Gastrocnemius medialis (tissue), 4 donors: ENCODE results near the gene PI4KA. TPM values are rescaled to one million over a fixed set of nuclear protein-coding genes. Genes with fewer than 3 reads are reported as not detected.
"Not testable (repeated sequence)": the region's sequence is repeated elsewhere in the genome, so short reads cannot be mapped to it uniquely, and the experiment has no call there.

Source experiments
- ATAC-seq, 2 donors: fragments of 150-250 bp; one replicate each; pipeline ENCODE4 v1.9.1; 2016
- DNase-seq, 2 donors: peaks; one replicate each; pipeline ENCODE4 v3.0.0-alpha.2; 2019
- H3K27ac ChIP-seq, 4 donors: fragments of 200-600 bp; sonication (generic); 1 replicate in 1 of 4; 2 replicates in 3 of 4; pipeline ENCODE4 v1.5.1; 2016 to 2018; ENCODE audit warnings: mild to moderate bottlenecking in 2 of 4, moderate library complexity in 1 of 4
- H3K27me3 ChIP-seq, 3 donors: fragments of 200-600 bp; sonication (generic) in 2 of 3; 1 replicate in 1 of 3; 2 replicates in 2 of 3; pipeline versions ENCODE4 v1.5.1 to v1.6.0; 2016 to 2019; ENCODE audit warnings: mild to moderate bottlenecking in 1 of 3, moderate library complexity in 1 of 3
- H3K36me3 ChIP-seq, 2 donors: fragments of 200-600 bp; sonication (generic) in 1 of 2; one replicate each; pipeline ENCODE4 v1.5.1; 2017 to 2018
- H3K4me1 ChIP-seq, 2 donors: fragments of 200-600 bp; sonication (generic) in 1 of 2; one replicate each; pipeline ENCODE4 v1.5.1; 2016 to 2017; ENCODE audit warnings: mild to moderate bottlenecking in 2 of 2
- H3K4me3 ChIP-seq, 4 donors: fragments of 200-600 bp; sonication (generic) in 3 of 4; 1 replicate in 1 of 4; 2 replicates in 3 of 4; pipeline ENCODE4 v1.5.1; 2016 to 2019; ENCODE audit warnings: mild to moderate bottlenecking in 2 of 4
- H3K9me3 ChIP-seq, 3 donors: fragments of 200-600 bp; sonication (generic) in 2 of 3; 1 replicate in 1 of 3; 2 replicates in 2 of 3; pipeline ENCODE4 v1.5.1; 2016 to 2019
- POLR2A ChIP-seq, 2 donors: fragments of 450-650 bp; IDR thresholded peaks; one replicate each; pipeline ENCODE4 v1.6.1; 2017; ENCODE audit warnings: antibody characterized with exemption in 2 of 2, mild to moderate bottlenecking in 2 of 2, moderate library complexity in 2 of 2
- in situ Hi-C, 4 donors: fragments of 200-750 bp; cut with MboI; loops; one replicate each; pipeline versions ENCODE4 v1.15.0 to v1.8.0; 2017; ENCODE audit warnings: low sequenced_read_pairs in 4 of 4
- intact Hi-C: fragments of 100-400 bp; cut with DNase I; formaldehyde crosslinking; loops from one replicate; pipeline ENCODE4 v1.15.1; 2023; ENCODE audit warnings: low total_unique reads
- total RNA-seq, 4 donors: library from RNA; depleted of rRNA; stranded (reverse); fragments of >200 nt; gene quantifications; one replicate each; pipeline versions ENCODE4 v1.1.0 to v1.2.3, GENCODE V29; 2016
- TF ChIP-seq, protein P1 (sequence below), 5 experiments: fragments of 450-650 bp in 3 of 5; fragments of 200-600 bp in 2 of 5; sonication (generic) in 2 of 5; IDR thresholded peaks in 4 of 5; conservative IDR thresholded peaks in 1 of 5; 1 replicate in 4 of 5; 2 replicates in 1 of 5; pipeline ENCODE4 v1.5.1; 2016 to 2019; ENCODE audit warnings: antibody characterized with exemption in 5 of 5, mild to moderate bottlenecking in 3 of 5, moderate library complexity in 3 of 5

PI4KA gene
- total RNA-seq, 4 donors from 2014 or later = 40.1 to 59.7 (median 45.4) TPM

DNA sequence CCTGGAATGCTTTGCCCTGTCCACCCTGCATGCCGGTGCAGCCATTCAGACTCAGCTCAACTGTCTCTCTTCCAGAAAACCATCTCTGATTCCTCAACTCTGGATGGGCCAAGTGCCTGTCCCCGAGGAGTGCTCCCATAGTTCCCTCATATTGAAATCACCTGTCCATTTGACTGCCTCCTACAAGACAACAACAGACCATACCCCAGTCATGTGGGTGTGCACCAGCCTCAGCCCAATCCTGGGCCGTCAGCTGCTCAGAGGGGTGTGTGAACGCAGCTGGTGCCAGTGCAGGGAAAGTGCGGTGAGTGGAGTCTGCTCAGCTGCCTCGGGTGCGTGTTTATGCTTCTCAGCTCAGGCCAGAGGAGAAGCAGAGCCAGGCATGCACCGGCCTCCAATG is 126.2 kb downstream of the PI4KA start:
- in situ Hi-C loops, intact Hi-C loops, H3K4me3 ChIP-seq: not testable (repeated sequence)

DNA sequence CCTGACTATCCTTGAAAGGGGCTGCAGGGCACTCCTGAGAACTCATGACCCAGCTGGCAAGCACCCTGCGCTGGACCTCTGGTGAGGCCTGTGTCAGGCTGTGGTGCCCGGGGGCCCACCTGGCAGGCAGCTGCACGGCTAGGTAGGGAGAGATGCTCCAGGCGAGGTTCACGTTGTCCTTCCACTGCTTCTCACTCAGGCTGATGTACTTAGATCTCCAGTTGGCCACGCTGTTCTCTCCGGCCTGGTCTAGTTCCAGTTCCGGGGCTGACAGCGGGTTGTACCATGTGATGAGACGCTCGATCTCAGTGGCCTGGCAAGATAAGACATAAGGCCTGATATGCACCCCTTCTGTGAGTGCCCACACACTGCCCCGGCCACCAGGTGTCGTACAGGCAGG is 129.4 kb downstream of the PI4KA start:
- Histone ChIP-seq H3K27ac (no peak overlapping the region), H3K4me3 (no peak overlapping the region), H3K27me3 (no peaks in the 10 kb centered on the region), H3K36me3 (peaks cover 2 to 44% of the 10 kb centered on the region in 2 donors), H3K9me3 (no peaks in the 10 kb centered on the region), H3K4me1 (no peaks in the 10 kb centered on the region)
- no peak for DNase-seq
- no peak for ATAC-seq
- TF ChIP-seq, protein P1, sequence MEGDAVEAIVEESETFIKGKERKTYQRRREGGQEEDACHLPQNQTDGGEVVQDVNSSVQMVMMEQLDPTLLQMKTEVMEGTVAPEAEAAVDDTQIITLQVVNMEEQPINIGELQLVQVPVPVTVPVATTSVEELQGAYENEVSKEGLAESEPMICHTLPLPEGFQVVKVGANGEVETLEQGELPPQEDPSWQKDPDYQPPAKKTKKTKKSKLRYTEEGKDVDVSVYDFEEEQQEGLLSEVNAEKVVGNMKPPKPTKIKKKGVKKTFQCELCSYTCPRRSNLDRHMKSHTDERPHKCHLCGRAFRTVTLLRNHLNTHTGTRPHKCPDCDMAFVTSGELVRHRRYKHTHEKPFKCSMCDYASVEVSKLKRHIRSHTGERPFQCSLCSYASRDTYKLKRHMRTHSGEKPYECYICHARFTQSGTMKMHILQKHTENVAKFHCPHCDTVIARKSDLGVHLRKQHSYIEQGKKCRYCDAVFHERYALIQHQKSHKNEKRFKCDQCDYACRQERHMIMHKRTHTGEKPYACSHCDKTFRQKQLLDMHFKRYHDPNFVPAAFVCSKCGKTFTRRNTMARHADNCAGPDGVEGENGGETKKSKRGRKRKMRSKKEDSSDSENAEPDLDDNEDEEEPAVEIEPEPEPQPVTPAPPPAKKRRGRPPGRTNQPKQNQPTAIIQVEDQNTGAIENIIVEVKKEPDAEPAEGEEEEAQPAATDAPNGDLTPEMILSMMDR (IDR thresholded peaks at IDR 0.05 in 4 of 5, conservative IDR thresholded peaks at IDR 0.05 in 1 of 5) = no peak
- no peak for TF ChIP-seq POLR2A (IDR thresholded peaks at IDR 0.05)
- in situ Hi-C loops = no loop called here
- intact Hi-C loops = no loop called here

More for the DNA sequence above, 126.2 kb downstream of the PI4KA start:
- not testable (repeated sequence) for H3K4me1 ChIP-seq, H3K27me3 ChIP-seq, DNase-seq, H3K27ac ChIP-seq, ATAC-seq, H3K9me3 ChIP-seq
- H3K36me3 ChIP-seq = peaks cover 2 to 25% of the 10 kb centered on the region in 2 donors

- in situ Hi-C loops (no loop called here), intact Hi-C loops (no loop called here)
- Histone ChIP-seq H3K9me3 (no peaks in the 10 kb centered on the region), H3K36me3 (peaks cover 2 to 44% of the 10 kb centered on the region in 2 donors), H3K27ac (no peak overlapping the region), H3K4me3 (no peak overlapping the region), H3K27me3 (no peaks in the 10 kb centered on the region), H3K4me1 (no peaks in the 10 kb centered on the region)
- DNase-seq (no peak), ATAC-seq (no peak)
- no peak for TF ChIP-seq POLR2A (IDR thresholded peaks at IDR 0.05)
- TF ChIP-seq, protein P1 (IDR thresholded peaks at IDR 0.05 in 4 of 5, conservative IDR thresholded peaks at IDR 0.05 in 1 of 5) = no peak
Observed at GRCh38 chr22:20728523-20729190, 130.0 kb downstream of the PI4KA start.

- intact Hi-C loops (no loop called here), in situ Hi-C loops (no loop called here)
- no peak for ATAC-seq
- Histone ChIP-seq H3K27me3 (no peaks in the 10 kb centered on the region), H3K4me1 (no peaks in the 10 kb centered on the region), H3K9me3 (no peaks in the 10 kb centered on the region), H3K36me3 (peaks cover 2 to 44% of the 10 kb centered on the region in 2 donors), H3K27ac (no peak overlapping the region), H3K4me3 (no peak overlapping the region)
- no peak for TF ChIP-seq POLR2A (IDR thresholded peaks at IDR 0.05)
- TF ChIP-seq, protein P1 (IDR thresholded peaks at IDR 0.05 in 4 of 5, conservative IDR thresholded peaks at IDR 0.05 in 1 of 5) = no peak
- no peak for DNase-seq
Observed at GRCh38 chr22:20727118-20728015, 131.2 kb downstream of the PI4KA start.

- Histone ChIP-seq H3K36me3 (peaks cover 2 to 44% of the 10 kb centered on the region in 2 donors), H3K9me3 (no peaks in the 10 kb centered on the region), H3K4me3 (no peak overlapping the region), H3K27me3 (no peaks in the 10 kb centered on the region), H3K27ac (no peak overlapping the region), H3K4me1 (no peaks in the 10 kb centered on the region)
- intact Hi-C loops = no loop called here
- ATAC-seq (no peak), DNase-seq (no peak)
- TF ChIP-seq, protein P1 (IDR thresholded peaks at IDR 0.05 in 4 of 5, conservative IDR thresholded peaks at IDR 0.05 in 1 of 5) = no peak
- in situ Hi-C loops = no loop called here
Observed at GRCh38 chr22:20725987-20726558, 132.5 kb downstream of the PI4KA start.
